ENCODE data around the gene SAXO1.

Gene SAXO1

GRCh38 chr9:18887546-18887945 is 145.5 kb downstream of the SAXO1 start:
- Histone ChIP-seq H3K9ac (ENCODE audit: low read length) (no peak overlapping the region), H3K27me3 (ENCODE audit: control insufficient read depth in 1 of 2, insufficient read depth in 2 of 2, low read length in 2 of 2) (no peaks in the 10 kb centered on the region), H3K36me3 (ENCODE audit: insufficient read depth, low read length) (peaks cover 3% of the 10 kb centered on the region), H3K4me3 (ENCODE audit: low read depth in 1 of 2, low read length in 2 of 2) (no peak overlapping the region), H3K27ac (ENCODE audit: low read depth, low read length) (no peak overlapping the region), H3K9me3 (ENCODE audit: low read length) (peaks cover 4% of the 10 kb centered on the region), H3K4me1 (ENCODE audit: insufficient read depth, low read length) (peaks cover 9% of the 10 kb centered on the region)

GRCh38 chr9:18881758-18882157 is 151.3 kb downstream of the SAXO1 start:
- Histone ChIP-seq H3K9me3 (ENCODE audit: low read length) (peaks cover 4% of the 10 kb centered on the region), H3K27me3 (ENCODE audit: control insufficient read depth in 1 of 2, insufficient read depth in 2 of 2, low read length in 2 of 2) (no peaks in the 10 kb centered on the region), H3K27ac (ENCODE audit: low read depth, low read length) (no peak overlapping the region), H3K9ac (ENCODE audit: low read length) (no peak overlapping the region), H3K4me1 (ENCODE audit: insufficient read depth, low read length) (no peaks in the 10 kb centered on the region), H3K36me3 (ENCODE audit: insufficient read depth, low read length) (no peaks in the 10 kb centered on the region), H3K4me3 (ENCODE audit: low read depth in 1 of 2, low read length in 2 of 2) (no peak overlapping the region)

- Histone ChIP-seq H3K9me3 (ENCODE audit: low read length) (no peaks in the 10 kb centered on the region), H3K4me3 (ENCODE audit: low read depth in 1 of 2, low read length in 2 of 2) (no peak overlapping the region), H3K36me3 (ENCODE audit: insufficient read depth, low read length) (no peaks in the 10 kb centered on the region), H3K27me3 (ENCODE audit: control insufficient read depth in 1 of 2, insufficient read depth in 2 of 2, low read length in 2 of 2) (no peaks in the 10 kb centered on the region), H3K4me1 (ENCODE audit: insufficient read depth, low read length) (no peaks in the 10 kb centered on the region), H3K9ac (ENCODE audit: low read length) (no peak overlapping the region), H3K27ac (ENCODE audit: low read depth, low read length) (no peak overlapping the region)
Measured at GRCh38 chr9:18877984-18878383, 155.0 kb downstream of the SAXO1 start.

Measured in muscle layer of colon (tissue), 2 donors.